ENCODE data around the gene PRR20B.
"Not testable (repeated sequence)": the region's sequence is repeated elsewhere in the genome, so short reads cannot be mapped to it uniquely, and the experiment has no call there.

Gene PRR20B

DNA sequence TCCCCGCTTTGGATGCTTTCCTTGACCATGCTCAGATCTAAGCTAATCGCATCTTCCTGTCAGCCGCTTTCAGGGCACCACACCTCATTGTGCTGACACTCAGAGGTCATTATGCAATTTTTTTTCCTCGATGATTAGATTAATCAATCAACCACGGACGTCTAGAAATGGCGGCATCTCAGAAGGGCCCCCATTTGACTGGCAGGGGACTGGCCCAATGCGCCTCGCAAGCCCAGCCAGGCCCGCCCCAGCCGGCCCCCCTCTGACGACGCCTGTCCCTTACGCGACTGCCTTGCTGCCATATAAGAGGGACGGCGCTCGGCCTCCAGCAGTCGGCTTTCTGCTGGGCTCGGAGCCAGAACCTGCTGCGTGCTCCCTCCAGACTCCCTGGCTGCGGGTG is at the start of gene PRR20B:
PRR20B (plus strand) TSS at position 301 of the 400 bp plus-strand sequence. CDS start 387 bp downstream, outside the sequence.
- not testable (repeated sequence) for DNase-seq

DNA sequence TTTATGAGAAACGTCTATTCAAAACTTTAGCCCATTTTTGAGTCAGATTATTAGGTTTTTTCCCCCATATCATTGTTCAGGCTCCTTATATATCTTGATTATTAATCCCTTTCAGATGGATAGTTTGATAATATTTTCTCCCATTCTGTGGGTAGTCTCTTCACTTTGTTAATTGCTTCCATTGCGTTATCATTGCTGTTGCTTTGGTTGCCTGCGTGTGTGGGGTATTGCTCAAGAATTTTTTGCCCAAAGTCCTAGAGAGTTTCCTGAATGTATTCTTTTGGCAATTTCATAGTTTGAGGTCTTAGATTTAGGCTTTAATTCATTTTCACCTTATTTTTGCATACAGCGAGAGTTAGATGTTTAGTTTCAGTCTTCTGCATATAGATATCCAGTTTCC is 32.3 kb upstream of the PRR20B start:
- DNase-seq, result no peak

DNA sequence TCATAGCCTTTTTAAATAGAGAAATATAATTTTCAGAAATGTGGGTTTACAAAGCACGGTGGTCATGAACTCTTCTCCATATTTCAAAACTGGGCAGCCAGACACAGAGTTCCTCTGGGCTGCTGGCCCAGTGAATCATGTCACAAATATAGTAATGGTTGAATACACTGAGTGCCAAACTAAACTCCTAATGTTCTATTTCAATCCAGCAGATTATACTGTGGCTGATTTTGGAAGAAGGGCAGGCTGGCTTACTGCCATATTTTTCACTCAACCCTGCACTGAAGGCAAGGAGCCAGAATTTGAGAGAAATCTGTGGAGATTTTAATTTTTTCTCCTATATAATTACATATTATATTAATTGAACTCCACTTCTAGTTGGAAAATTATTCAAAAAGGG is 23.6 kb upstream of the PRR20B start:
- DNase-seq, result no peak

DNA sequence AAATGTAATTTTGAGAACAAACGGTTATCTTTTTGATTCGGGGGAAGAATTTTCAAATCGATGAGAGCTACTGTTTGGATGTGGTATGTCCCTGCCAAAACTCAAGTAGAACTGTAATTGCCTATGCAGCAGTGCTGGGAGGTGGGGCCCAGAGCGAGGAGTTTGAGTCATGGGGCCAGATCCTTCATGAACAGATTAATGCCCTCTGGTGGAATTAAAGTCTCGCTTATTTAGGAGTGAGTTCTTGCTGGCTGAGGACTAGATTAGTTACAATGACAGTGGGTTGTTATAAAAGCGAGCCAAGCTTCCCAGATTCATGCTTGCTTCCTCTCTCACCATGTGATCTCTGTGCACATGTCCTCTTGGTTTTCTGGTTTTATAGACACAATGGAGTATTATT is 18.4 kb upstream of the PRR20B start:
- no peak for DNase-seq

DNA sequence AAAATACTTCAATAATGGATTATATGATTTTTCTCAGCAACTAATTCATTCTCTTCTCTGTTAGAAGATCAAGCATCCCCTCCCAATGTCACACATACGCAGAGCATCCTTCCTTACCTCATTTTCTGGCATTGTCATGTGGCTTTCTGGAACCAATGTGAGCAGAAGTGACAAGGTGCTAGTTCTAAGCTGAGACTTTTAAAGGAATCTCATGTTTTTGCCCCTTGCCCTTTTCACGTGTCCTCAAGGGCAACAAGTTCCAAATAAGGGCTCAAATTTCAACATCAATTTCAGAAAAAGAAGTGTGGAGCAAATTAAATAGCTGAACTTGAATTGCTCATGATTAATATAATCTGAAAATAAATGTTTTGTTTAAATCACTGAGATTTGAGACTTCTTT is 11.2 kb upstream of the PRR20B start:
- no peak for DNase-seq

DNA sequence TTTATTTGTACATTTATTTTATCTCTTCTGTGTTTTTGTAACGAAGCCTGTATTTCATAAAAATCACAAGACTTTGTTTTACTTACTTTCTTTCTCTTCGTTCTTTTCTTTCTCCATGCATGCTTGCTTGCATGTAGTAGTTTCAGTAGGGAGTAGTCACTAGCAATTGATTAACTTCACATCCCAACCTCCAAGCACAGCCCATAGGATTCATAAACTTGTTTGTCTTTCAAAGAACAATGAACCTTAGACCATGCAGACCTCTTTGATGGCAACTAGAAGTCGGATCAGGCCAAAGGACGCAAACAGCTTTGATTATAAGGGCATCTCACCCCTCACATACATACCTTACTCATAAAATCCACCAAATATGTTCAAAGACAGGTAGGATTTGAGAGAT is 9.7 kb upstream of the PRR20B start:
- no peak for DNase-seq

DNA sequence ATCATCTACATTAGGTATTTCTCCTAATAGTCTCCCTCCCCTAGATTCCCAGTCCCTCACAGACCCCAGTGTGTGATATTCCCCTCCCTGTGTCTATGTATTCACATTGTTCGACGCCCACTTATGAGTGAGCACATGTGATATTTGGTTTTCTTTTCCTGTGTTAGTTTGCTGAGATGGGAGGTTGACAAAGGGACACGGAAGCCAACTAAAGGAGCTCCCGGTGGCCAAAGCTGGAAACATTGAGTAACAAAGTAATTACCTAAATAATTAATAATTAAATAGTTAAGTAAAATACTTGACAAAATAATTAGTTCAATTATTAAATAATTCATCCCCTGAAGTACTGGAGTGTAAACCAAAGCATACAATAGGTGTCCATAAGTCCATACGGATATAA is 8.3 kb upstream of the PRR20B start:
- no peak for DNase-seq

DNA sequence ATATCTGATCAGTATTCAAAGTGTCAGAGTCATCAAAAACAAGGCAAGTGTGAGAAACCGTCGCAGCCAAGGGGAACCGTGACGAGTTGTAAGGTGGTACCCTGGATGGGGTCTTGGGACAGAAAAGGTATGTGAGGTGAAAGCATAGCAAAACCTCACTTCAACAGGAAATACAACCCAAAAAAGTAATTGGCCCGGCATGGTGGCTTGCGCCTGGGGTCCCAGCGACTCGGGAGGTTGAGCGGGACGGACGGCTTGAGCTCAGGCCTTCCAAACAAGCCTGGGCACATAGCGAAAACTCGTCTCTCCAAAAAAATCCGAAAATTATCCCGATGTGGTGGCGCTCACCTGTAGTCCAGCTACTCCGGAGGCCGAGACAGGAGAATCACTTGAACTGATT is 7.5 kb upstream of the PRR20B start:
- DNase-seq, result not testable (repeated sequence)

DNA sequence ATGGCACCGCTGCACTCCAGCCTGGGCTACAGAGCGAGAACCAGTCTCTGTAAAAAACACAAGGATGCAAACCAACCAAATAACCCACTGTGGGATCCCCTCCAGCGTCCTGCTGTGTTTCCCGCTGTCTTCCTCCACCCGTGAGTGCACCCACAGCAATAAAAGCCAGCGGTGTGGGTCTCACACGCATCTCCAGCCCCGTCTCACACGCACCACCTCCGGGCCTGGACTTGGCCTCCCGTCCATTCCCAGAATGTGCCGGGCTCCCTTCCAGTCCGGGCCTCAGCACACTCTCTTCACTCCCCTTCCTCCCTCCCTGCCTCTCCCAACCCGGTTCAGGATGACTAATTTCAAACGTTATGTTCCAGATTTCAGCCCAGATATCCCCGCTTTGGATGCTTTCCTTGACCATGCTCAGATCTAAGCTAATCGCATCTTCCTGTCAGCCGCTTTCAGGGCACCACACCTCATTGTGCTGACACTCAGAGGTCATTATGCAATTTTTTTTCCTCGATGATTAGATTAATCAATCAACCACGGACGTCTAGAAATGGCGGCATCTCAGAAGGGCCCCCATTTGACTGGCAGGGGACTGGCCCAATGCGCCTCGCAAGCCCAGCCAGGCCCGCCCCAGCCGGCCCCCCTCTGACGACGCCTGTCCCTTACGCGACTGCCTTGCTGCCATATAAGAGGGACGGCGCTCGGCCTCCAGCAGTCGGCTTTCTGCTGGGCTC is 6.9 kb upstream of the PRR20B start, which contains the start of gene PRR20A:
PRR20A (plus strand) TSS at position 684 of the 734 bp plus-strand sequence. CDS start 387 bp downstream, outside the sequence.
- not testable (repeated sequence) for DNase-seq

DNA sequence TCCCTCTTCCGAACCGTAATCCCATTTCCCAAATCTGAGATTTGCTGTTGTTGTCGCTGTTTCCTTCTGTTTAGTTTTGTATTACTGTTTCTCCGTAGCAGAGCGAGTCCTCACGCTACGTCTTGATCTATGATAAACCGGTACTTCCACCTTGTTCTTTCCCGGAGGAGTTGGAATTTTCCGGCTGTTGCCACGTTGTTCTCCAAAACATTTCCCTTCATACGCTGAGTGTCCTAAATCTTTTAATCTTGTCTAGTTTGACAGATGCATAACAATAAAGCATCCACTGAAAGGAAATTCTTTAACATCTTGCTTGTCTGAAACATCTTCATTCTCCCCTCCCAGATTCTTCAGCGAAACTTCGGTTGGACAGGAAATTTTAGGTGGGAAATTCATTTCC is 818 bp downstream of the PRR20B start:
- not testable (repeated sequence) for DNase-seq

DNA sequence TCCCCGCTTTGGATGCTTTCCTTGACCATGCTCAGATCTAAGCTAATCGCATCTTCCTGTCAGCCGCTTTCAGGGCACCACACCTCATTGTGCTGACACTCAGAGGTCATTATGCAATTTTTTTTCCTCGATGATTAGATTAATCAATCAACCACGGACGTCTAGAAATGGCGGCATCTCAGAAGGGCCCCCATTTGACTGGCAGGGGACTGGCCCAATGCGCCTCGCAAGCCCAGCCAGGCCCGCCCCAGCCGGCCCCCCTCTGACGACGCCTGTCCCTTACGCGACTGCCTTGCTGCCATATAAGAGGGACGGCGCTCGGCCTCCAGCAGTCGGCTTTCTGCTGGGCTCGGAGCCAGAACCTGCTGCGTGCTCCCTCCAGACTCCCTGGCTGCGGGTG is 6.5 kb downstream of the PRR20B start, which contains the start of gene PRR20C:
PRR20C (plus strand) TSS at position 301 of the 400 bp plus-strand sequence. CDS start 387 bp downstream, outside the sequence.
- DNase-seq, result not testable (repeated sequence)

DNA sequence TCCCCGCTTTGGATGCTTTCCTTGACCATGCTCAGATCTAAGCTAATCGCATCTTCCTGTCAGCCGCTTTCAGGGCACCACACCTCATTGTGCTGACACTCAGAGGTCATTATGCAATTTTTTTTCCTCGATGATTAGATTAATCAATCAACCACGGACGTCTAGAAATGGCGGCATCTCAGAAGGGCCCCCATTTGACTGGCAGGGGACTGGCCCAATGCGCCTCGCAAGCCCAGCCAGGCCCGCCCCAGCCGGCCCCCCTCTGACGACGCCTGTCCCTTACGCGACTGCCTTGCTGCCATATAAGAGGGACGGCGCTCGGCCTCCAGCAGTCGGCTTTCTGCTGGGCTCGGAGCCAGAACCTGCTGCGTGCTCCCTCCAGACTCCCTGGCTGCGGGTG is 13.0 kb downstream of the PRR20B start, which contains the start of gene PRR20D:
PRR20D (plus strand) TSS at position 301 of the 400 bp plus-strand sequence. CDS start 387 bp downstream, outside the sequence.
- not testable (repeated sequence) for DNase-seq

DNA sequence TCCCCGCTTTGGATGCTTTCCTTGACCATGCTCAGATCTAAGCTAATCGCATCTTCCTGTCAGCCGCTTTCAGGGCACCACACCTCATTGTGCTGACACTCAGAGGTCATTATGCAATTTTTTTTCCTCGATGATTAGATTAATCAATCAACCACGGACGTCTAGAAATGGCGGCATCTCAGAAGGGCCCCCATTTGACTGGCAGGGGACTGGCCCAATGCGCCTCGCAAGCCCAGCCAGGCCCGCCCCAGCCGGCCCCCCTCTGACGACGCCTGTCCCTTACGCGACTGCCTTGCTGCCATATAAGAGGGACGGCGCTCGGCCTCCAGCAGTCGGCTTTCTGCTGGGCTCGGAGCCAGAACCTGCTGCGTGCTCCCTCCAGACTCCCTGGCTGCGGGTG is 19.6 kb downstream of the PRR20B start, which contains the start of gene PRR20E:
PRR20E (plus strand) TSS at position 301 of the 400 bp plus-strand sequence. CDS start 387 bp downstream, outside the sequence.
- DNase-seq, result not testable (repeated sequence)

DNA sequence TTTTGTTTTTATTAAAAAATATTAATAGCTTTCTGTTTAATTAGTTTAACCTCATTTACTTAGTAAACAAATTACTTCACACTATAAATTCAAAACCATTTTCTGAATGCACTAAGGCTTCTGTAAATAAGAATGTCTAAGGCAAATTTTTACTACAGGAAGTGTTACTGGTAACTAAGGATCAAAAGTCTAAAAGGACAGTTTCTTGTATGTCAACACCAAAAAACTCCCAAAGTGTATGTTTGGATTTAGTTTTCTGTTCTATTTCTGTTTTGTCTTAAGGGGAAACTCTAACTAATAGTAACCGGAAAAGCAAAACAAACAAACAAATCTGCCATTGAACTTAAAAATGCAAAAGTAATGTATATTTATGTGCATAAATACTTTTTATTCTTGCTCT is 44.4 kb downstream of the PRR20B start:
- DNase-seq, result no peak

Measured in activated gamma-delta T cell treated with Interleukin-2 at 50 U/mL for 16 hours (primary cell).